ENCODE data around the gene TUBB2B. TPM values are rescaled to one million over a fixed set of nuclear protein-coding genes. Genes with fewer than 3 reads are reported as not detected.

Gene TUBB2B
- total RNA-seq = 10 to 100 TPM in 1 of 4 donors, 1 to 10 TPM in 1, under 1 TPM in 1, not detected in 1; 0.26 to 80.7 (median 4.3) TPM

DNA sequence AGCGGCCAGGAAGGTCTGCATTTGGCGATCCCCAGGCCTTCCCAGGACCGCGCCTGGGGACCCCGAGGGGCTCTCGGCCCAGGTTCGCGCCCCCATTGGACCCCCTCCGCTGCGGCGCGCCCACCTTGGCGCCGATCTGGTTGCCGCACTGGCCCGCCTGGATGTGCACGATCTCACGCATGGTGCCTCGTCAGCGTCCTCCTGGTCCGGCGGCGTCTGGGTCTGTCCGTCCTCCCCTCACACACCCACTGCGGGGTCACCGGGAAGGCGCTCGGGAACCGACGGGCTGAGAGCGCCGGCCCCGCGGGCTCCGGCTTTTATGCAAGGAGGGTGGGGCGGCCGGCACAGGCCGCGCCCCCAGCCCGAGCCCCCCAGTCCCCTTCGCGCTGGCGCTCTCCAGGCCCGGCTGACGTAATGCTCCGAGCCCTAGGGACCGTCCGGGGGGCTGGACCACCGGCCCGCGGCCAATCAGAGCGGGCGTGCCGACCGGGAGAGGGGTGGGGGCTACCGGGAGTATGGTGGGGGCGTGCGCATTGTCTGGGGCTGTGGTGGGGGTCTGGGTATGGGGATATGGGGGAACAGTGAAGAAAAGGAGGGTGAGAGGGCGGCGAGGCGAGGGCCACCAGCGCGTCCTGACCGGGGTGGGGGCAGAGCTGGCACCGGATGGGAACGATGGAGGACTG, at the start of gene TUBB2B:
Gene TUBB2B (minus strand): TSS at position 291 of the 683 bp plus-strand sequence. CDS start 110 bp downstream, at position 181.
- Histone ChIP-seq H3K4me3 (peak within 1 kb of the TSS; percentile 6 to 25), H3K27ac (no peak within 1 kb of the TSS), H3K36me3 (no peaks in the 10 kb centered on the region), H3K27me3 (peaks cover 3 to 25% of the 10 kb centered on the region in 2 donors), H3K9me3 (no peaks in the 10 kb centered on the region), H3K4me1 (peaks cover 0 to 19% of the 10 kb centered on the region in 2 donors)
- intact Hi-C loops (cut with DNase I; ENCODE audit: low total_unique reads) = no loop called here
- DNase-seq = peak in 1 of 2 donors; percentile 29
- TF ChIP-seq, protein P1, sequence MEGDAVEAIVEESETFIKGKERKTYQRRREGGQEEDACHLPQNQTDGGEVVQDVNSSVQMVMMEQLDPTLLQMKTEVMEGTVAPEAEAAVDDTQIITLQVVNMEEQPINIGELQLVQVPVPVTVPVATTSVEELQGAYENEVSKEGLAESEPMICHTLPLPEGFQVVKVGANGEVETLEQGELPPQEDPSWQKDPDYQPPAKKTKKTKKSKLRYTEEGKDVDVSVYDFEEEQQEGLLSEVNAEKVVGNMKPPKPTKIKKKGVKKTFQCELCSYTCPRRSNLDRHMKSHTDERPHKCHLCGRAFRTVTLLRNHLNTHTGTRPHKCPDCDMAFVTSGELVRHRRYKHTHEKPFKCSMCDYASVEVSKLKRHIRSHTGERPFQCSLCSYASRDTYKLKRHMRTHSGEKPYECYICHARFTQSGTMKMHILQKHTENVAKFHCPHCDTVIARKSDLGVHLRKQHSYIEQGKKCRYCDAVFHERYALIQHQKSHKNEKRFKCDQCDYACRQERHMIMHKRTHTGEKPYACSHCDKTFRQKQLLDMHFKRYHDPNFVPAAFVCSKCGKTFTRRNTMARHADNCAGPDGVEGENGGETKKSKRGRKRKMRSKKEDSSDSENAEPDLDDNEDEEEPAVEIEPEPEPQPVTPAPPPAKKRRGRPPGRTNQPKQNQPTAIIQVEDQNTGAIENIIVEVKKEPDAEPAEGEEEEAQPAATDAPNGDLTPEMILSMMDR (IDR thresholded peaks at IDR 0.05) = no peak
- no peak for TF ChIP-seq POLR2A (IDR thresholded peaks at IDR 0.05)

DNA sequence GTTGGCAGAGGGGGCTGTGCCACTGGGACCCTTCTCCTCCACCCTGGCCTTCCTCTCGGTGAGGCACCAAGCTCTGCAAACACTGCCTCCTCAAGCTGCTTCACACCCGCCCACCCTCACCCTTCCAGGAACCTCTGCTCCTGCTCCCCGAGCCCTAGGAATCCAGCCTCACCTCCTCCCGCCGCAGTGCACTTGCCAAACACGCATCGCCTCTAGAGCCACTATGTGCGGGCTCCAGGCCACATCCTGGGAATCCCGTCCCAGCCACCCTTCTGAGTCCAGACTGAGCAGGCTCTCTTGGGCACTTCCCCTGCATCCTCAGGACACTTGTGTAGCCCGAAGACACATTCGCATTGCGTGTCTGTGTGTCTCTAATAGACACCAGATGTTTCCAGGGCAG, 49.8 kb upstream of the TUBB2B start:
- no peak overlapping the region for H3K4me3 ChIP-seq
- TF ChIP-seq, protein P1 (IDR thresholded peaks at IDR 0.05) = no peak
- TF ChIP-seq POLR2A (IDR thresholded peaks at IDR 0.05) = no peak
- H3K27ac ChIP-seq = no peak overlapping the region
- H3K27me3 ChIP-seq = no peaks in the 10 kb centered on the region
- peaks cover 3 to 4% of the 10 kb centered on the region in 2 donors for H3K4me1 ChIP-seq
- no peaks in the 10 kb centered on the region for H3K9me3 ChIP-seq
- DNase-seq = peak in 1 of 2 donors; percentile 13
- intact Hi-C loops (cut with DNase I; ENCODE audit: low total_unique reads) = loop anchor here (5.0 to 10.0 kb wide), 2 partner anchors 455 to 718 kb away; no protein-coding TSS in a partner anchor
- no peaks in the 10 kb centered on the region for H3K36me3 ChIP-seq

DNA sequence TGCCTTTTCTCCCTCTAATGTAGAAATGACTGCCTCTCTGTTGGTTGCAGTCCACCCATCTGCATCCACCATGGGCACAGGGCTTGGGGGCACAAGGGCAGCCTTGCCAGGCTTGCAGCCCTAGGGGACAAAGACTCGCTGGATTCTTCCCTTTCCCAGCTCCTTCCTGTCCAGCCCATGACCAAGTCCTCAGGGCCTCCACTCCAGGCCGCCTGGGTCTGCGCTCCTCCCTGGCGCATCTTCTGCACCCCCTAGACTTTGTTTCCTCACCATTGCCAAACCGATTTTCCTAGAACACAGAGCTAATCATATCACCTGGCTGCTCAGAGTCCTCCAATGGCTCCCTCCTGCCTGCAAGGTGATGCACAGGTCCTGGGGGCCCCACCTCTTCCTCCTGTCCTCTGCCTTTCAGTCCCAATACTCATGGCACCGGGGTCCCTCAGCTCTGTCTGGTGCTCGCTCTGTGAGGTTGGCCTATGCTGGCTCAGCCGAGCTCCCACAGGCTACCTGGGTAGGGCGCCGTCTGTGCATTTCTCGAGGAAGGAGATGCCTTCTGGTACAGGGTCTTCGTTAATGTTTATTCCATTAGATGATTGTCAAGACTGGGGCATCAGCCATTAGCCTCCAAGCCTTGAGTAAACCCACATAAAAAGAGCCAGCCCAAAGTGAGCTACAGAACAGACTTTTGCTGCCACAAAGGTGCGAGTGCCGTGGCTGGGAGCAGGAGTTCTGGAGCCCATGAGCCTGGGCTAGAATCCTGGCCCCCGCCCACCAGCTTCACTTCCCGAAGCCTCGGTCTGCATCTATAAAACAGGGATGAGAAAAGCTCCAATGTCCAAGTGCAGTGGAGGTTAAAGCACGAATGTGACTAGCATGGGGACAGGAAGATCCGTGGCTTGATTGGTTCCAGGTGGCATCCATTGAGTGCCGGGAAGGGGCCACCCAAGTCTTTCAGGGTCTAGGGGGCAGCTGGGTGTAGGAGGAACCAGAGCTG, 49.0 kb upstream of the TUBB2B start:
- Histone ChIP-seq H3K9me3 (no peaks in the 10 kb centered on the region), H3K4me1 (peaks cover 0 to under 1% of the 10 kb centered on the region in 2 donors), H3K36me3 (no peaks in the 10 kb centered on the region), H3K4me3 (no peak overlapping the region), H3K27me3 (no peaks in the 10 kb centered on the region), H3K27ac (no peak overlapping the region)
- no peak for TF ChIP-seq POLR2A (IDR thresholded peaks at IDR 0.05)
- TF ChIP-seq, protein P1 (IDR thresholded peaks at IDR 0.05) = no peak
- no peak for DNase-seq
- intact Hi-C loops (cut with DNase I; ENCODE audit: low total_unique reads) = loop anchor here (5.0 to 10.0 kb wide), 2 partner anchors 456 to 718 kb away; no protein-coding TSS in a partner anchor

DNA sequence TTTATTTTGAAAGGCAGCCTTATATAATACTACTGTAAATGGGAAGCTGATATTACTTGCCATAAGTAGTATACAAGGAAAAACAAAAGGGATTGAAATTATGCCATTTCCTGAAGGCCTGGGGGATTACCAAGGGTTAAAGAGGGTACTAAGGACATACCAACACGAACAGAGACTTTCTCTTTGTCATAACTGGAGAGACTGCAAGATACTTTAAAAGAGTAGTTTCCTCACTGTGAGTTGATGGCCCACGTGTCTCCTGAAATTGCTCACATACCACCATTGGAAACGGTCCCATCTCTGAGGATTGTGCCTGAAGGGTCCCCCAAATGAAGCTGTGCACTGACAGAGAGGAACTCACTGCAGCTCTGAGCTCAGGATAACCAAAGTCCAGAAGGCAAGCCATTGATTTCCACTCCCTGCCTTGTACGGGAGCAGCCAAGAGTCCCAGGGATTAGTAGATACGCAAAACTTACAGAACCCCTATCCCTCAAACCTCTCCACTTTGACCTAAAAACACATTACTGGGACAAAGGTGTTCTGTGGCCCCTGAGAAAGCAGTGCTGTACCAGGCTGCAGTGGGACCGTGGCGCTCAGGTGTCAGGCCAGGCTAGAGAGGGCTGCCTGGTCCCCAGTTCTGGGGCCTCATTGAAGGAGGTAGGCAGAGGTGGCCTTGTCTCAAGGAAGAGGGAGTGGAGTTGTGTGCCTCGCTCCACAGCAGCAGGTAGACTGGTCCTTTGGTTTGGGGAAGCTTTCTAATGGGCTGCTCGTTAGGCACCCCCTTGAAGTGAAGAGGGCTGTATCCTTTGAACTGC, 46.5 kb upstream of the TUBB2B start:
- TF ChIP-seq, protein P1 (IDR thresholded peaks at IDR 0.05) = no peak
- TF ChIP-seq POLR2A (IDR thresholded peaks at IDR 0.05) = no peak

More for the DNA sequence above, 46.5 kb upstream of the TUBB2B start:
- H3K9me3 ChIP-seq = no peaks in the 10 kb centered on the region
- no peaks in the 10 kb centered on the region for H3K4me1 ChIP-seq
- intact Hi-C loops (cut with DNase I; ENCODE audit: low total_unique reads) = loop anchor here (10.0 kb wide), 1 partner anchor 721 kb away; no protein-coding TSS in a partner anchor
- no peak for DNase-seq
- H3K27ac ChIP-seq = no peak overlapping the region
- no peaks in the 10 kb centered on the region for H3K36me3 ChIP-seq
- no peak overlapping the region for H3K4me3 ChIP-seq
- no peaks in the 10 kb centered on the region for H3K27me3 ChIP-seq

Data from uterus (tissue), 4 donors.